ENCODE results near the gene CCL16. TPM values are rescaled to one million over a fixed set of nuclear protein-coding genes. Genes with fewer than 3 reads are reported as not detected.

Gene CCL16
- total and polyA plus RNA-seq, 2 donors (not counting 1 experiment from before 2014, with no cell fraction given), result not detected

DNA sequence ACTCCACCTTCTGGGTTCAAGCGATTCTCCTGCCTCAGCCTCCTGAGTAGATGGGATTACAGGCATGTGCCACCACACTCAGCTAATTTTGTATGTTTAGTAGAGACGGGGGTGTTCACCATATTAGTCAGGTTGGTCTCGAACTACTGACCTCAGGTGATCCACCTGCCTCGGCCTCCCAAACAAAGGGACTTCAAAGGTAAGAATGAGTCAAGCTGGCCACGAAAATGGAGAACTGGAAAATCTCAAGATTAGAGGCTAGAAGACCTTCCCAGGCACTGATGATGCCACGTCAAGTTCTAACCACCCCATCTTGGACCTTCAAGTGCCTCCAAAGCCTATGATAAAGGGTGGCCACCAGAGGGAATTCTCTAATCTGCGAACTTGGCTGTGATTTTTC, 21.3 kb upstream of the CCL16 start:
- H4K20me1 ChIP-seq (ENCODE audit: control insufficient read depth, insufficient read depth, low read length, poor library complexity, severe bottlenecking), result no peaks in the 10 kb centered on the region
- no peak overlapping the region for H3K9ac ChIP-seq (ENCODE audit: low read length)
- ATAC-seq (ENCODE audit: low read depth) (no peak), DNase-seq (no peak)
- no peaks in the 10 kb centered on the region for H3K9me3 ChIP-seq (ENCODE audit: control extremely low read depth in 1 of 3, control insufficient read depth in 2 of 3, insufficient read depth in 1 of 3, low read length in 2 of 3)
- H3K9me3 Mint-ChIP-seq (ENCODE audit: insufficient read depth), result no peaks in the 10 kb centered on the region
- intact Hi-C loops (cut with micrococcal nuclease), result no loop called here
- TF ChIP-seq, protein P1, sequence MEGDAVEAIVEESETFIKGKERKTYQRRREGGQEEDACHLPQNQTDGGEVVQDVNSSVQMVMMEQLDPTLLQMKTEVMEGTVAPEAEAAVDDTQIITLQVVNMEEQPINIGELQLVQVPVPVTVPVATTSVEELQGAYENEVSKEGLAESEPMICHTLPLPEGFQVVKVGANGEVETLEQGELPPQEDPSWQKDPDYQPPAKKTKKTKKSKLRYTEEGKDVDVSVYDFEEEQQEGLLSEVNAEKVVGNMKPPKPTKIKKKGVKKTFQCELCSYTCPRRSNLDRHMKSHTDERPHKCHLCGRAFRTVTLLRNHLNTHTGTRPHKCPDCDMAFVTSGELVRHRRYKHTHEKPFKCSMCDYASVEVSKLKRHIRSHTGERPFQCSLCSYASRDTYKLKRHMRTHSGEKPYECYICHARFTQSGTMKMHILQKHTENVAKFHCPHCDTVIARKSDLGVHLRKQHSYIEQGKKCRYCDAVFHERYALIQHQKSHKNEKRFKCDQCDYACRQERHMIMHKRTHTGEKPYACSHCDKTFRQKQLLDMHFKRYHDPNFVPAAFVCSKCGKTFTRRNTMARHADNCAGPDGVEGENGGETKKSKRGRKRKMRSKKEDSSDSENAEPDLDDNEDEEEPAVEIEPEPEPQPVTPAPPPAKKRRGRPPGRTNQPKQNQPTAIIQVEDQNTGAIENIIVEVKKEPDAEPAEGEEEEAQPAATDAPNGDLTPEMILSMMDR (IDR thresholded peaks at IDR 0.05), result no peak
- no peak for TF ChIP-seq EZH2 (IDR thresholded peaks at IDR 0.05; ENCODE audit: borderline replicate concordance, insufficient read depth, low read depth, low read length, poor library complexity, severe bottlenecking)
- H3K27me3 ChIP-seq (replicated peaks in 1 of 4; ENCODE audit: control extremely low read depth in 1 of 4, control insufficient read depth in 3 of 4, insufficient read depth in 4 of 4, low read length in 3 of 4), result peaks cover 0 to 4% (median 0%) of the 10 kb centered on the region in 4 experiments
- peaks cover 21% of the 10 kb centered on the region for H3K27me3 Mint-ChIP-seq
- H3K4me3 ChIP-seq (ENCODE audit: control extremely low read depth in 1 of 5, extremely low read depth in 1 of 5, insufficient read depth in 1 of 5, low read depth in 2 of 5, low read length in 4 of 5), result no peak overlapping the region
- 65% methylated on average over 3 of the region's 7 CpGs for WGBS (ENCODE audit: insufficient coverage)
- H2AFZ ChIP-seq (ENCODE audit: insufficient read depth, low read depth, low read length, poor library complexity, severe bottlenecking), result no peak overlapping the region
- no peak overlapping the region for H3K27ac ChIP-seq (ENCODE audit: low read length in 2 of 2)
- H3K4me1 ChIP-seq (ENCODE audit: control insufficient read depth in 2 of 2, insufficient read depth in 2 of 2, low read length in 2 of 2), result peaks cover 7 to 19% of the 10 kb centered on the region in 2 donors
- H3K79me2 ChIP-seq (ENCODE audit: control insufficient read depth, insufficient read depth, low read length), result no peaks in the 10 kb centered on the region
- CTCF ChIA-PET, result interaction anchor here (0.6 kb wide), 1 partner anchor 132 kb away, joined by 4 read pairs; no protein-coding TSS in a partner anchor
- peaks cover 19% of the 10 kb centered on the region for H3K4me1 Mint-ChIP-seq
- H3K4me3 Mint-ChIP-seq, result no peak overlapping the region
- no peak overlapping the region for H3K27ac Mint-ChIP-seq
- POLR2A ChIA-PET, result no interaction called here
- H3K36me3 ChIP-seq (replicated peaks in 1 of 2; ENCODE audit: control extremely low read depth in 1 of 2, control insufficient read depth in 1 of 2, extremely low read depth in 1 of 2, insufficient read depth in 2 of 2, low read length in 1 of 2), result no peaks in the 10 kb centered on the region
- H3K4me2 ChIP-seq (replicated peaks; ENCODE audit: low read depth, low read length, poor library complexity, severe bottlenecking), result no peak overlapping the region

DNA sequence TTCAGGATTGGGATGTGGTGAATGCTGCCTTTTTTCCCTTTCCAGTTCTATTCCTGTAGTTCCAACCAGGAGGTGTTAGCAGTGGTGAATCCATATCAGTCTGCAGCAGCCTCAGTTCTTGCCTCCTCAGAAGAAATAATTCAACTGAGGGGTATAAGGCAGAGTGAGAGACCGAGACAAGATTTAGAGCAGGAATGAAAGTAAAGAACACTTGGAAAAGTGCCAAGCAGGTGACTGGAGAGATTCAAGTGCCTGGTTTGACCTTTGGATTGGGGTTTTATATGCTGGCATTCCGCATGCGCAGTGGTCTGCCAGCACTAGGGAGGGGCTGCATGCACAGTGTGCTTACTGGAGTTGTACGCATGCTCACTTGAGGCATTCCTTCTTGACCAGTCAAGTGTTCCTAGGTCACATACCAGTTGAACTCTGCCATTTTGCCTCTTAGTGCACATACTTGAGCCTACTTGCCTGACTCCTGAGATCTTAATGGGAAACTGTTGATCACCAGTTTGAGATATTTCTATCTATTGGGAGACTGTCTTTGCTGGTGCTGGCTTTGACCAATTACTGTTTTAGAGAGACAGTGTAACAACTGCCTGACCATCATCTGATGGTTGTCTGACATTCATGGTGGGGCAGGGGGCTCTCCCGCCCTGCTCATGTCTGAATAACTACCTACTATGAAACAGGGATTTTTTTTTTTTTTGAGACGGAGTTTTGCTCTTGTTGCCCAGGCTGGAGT, 20.7 kb upstream of the CCL16 start:
- no peak overlapping the region for H3K4me3 Mint-ChIP-seq
- Histone ChIP-seq H2AFZ (ENCODE audit: insufficient read depth, low read depth, low read length, poor library complexity, severe bottlenecking) (no peak overlapping the region), H3K27ac (ENCODE audit: low read length in 2 of 2) (no peak overlapping the region), H3K4me1 (ENCODE audit: control insufficient read depth in 2 of 2, insufficient read depth in 2 of 2, low read length in 2 of 2) (peaks cover 8 to 23% of the 10 kb centered on the region in 2 donors), H3K9ac (ENCODE audit: low read length) (no peak overlapping the region), H3K36me3 (replicated peaks in 1 of 2; ENCODE audit: control extremely low read depth in 1 of 2, control insufficient read depth in 1 of 2, extremely low read depth in 1 of 2, insufficient read depth in 2 of 2, low read length in 1 of 2) (no peaks in the 10 kb centered on the region), H3K4me3 (ENCODE audit: control extremely low read depth in 1 of 5, extremely low read depth in 1 of 5, insufficient read depth in 1 of 5, low read depth in 2 of 5, low read length in 4 of 5) (no peak overlapping the region), H4K20me1 (ENCODE audit: control insufficient read depth, insufficient read depth, low read length, poor library complexity, severe bottlenecking) (no peaks in the 10 kb centered on the region), H3K79me2 (ENCODE audit: control insufficient read depth, insufficient read depth, low read length) (no peaks in the 10 kb centered on the region), H3K4me2 (replicated peaks; ENCODE audit: low read depth, low read length, poor library complexity, severe bottlenecking) (no peak overlapping the region), H3K9me3 (ENCODE audit: control extremely low read depth in 1 of 3, control insufficient read depth in 2 of 3, insufficient read depth in 1 of 3, low read length in 2 of 3) (no peaks in the 10 kb centered on the region), H3K27me3 (replicated peaks in 1 of 4; ENCODE audit: control extremely low read depth in 1 of 4, control insufficient read depth in 3 of 4, insufficient read depth in 4 of 4, low read length in 3 of 4) (peaks cover 0 to 4% (median 0%) of the 10 kb centered on the region in 4 experiments)
- TF ChIP-seq, protein P1 (IDR thresholded peaks at IDR 0.05), result no peak
- TF ChIP-seq EZH2 (IDR thresholded peaks at IDR 0.05; ENCODE audit: borderline replicate concordance, insufficient read depth, low read depth, low read length, poor library complexity, severe bottlenecking), result no peak
- WGBS (ENCODE audit: insufficient coverage), result 92% methylated on average over 4 of the region's 6 CpGs
- ChIA-PET POLR2A (no interaction called here), CTCF (interaction anchor here (0.7 to 1.6 kb wide), 2 partner anchors 24 to 147 kb away, joined by 3 to 4 read pairs; no protein-coding TSS in a partner anchor)
- H3K9me3 Mint-ChIP-seq (ENCODE audit: insufficient read depth), result no peaks in the 10 kb centered on the region
- peaks cover 23% of the 10 kb centered on the region for H3K4me1 Mint-ChIP-seq
- H3K27ac Mint-ChIP-seq, result no peak overlapping the region
- intact Hi-C loops (cut with micrococcal nuclease), result no loop called here
- DNase-seq, result no peak
- no peak for ATAC-seq (ENCODE audit: low read depth)
- peaks cover 24% of the 10 kb centered on the region for H3K27me3 Mint-ChIP-seq
